Smooth muscle cell (in vitro differentiated cells): Measurements from ENCODE around the gene HOXB4. TPM values are rescaled to one million over a fixed set of nuclear protein-coding genes. Genes with fewer than 3 reads are reported as not detected.

Source experiments
- DNase-seq: peaks from one replicate; lab custom pipeline; 2025; ENCODE audit not compliant: unreplicated experiment; lab: John Stamatoyannopoulos, UW
- H2AFZ ChIP-seq: fragments of 200-600 bp; sonication (generic); 2 replicates; pipeline ENCODE4 v1.6.0; 2016; ENCODE audit warnings: antibody characterized with exemption, low read depth, mild to moderate bottlenecking
- H3F3A ChIP-seq: fragments of 200-600 bp; sonication (generic); 2 replicates; pipeline ENCODE4 v1.6.0; 2017; ENCODE audit warnings: antibody characterized with exemption, low read depth
- H3K27ac ChIP-seq: fragments of 200-600 bp; sonication (generic); 2 replicates; pipeline ENCODE4 v1.5.1; 2016; ENCODE audit warnings: low read depth, mild to moderate bottlenecking
- H3K27me3 ChIP-seq: fragments of 200-600 bp; sonication (generic); 2 replicates; pipeline ENCODE4 v1.6.1; 2016; ENCODE audit warnings: low read depth, mild to moderate bottlenecking
- H3K36me3 ChIP-seq: fragments of 200-600 bp; sonication (generic); 2 replicates; pipeline ENCODE4 v1.5.1; 2016; ENCODE audit warnings: low read depth
- H3K4me1 ChIP-seq: fragments of 200-600 bp; sonication (generic); 2 replicates; pipeline ENCODE4 v1.5.1; 2016; ENCODE audit warnings: low read depth
- H3K4me2 ChIP-seq: fragments of 200-600 bp; sonication (generic); 2 replicates; pipeline ENCODE4 v1.6.0; 2016; ENCODE audit warnings: mild to moderate bottlenecking
- H3K4me3 ChIP-seq: fragments of 200-600 bp; sonication (generic); 2 replicates; pipeline ENCODE4 v1.5.1; 2016; ENCODE audit warnings: mild to moderate bottlenecking
- H3K79me2 ChIP-seq: fragments of 200-600 bp; sonication (generic); 2 replicates; pipeline ENCODE4 v1.6.0; 2016; ENCODE audit warnings: low read depth, mild to moderate bottlenecking
- H3K9ac ChIP-seq: fragments of 200-600 bp; sonication (generic); 2 replicates; pipeline ENCODE4 v1.6.0; 2016; ENCODE audit warnings: low read depth
- H3K9me3 ChIP-seq: fragments of 200-600 bp; sonication (generic); replicated peaks from 2 replicates; pipeline ENCODE4 v1.5.1; 2016; ENCODE audit warnings: low read depth
- H4K20me1 ChIP-seq: fragments of 200-600 bp; sonication (generic); 2 replicates; pipeline ENCODE4 v1.6.0; 2016; ENCODE audit warnings: low read depth
- WGBS: methylation state at CpG from one replicate; pipeline ENCODE4 v1.1.7; 2016; ENCODE audit warnings: low lambda C conversion rate; 5-methylcytosine and 5-hydroxymethylcytosine counted together
- polyA plus RNA-seq: library from polyadenylated mRNA; unstranded; fragments of >200 nt; fragmentation: Nextera tagmentation; extraction: Ambion mirVana; gene quantifications from 2 replicates; pipeline ENCODE4 v1.2.1, GENCODE V29; 2016
- total RNA-seq: library from RNA; depleted of rRNA; stranded (reverse); fragments of >200 nt; gene quantifications from 2 replicates; pipeline ENCODE4 v1.2.3, GENCODE V29; 2014
- TF ChIP-seq, protein P1 (sequence below): fragments of 200-600 bp; sonication (generic); IDR thresholded peaks from 2 replicates; pipeline ENCODE4 v1.5.1; 2017; ENCODE audit warnings: borderline replicate concordance, mild to moderate bottlenecking, antibody characterized with exemption; ENCODE audit not compliant: insufficient read depth, poor library complexity, severe bottlenecking

HOXB4 gene
- total and polyA plus RNA-seq, 2 experiments from 2014 or later: 0.96 to 2.6 TPM

DNA sequence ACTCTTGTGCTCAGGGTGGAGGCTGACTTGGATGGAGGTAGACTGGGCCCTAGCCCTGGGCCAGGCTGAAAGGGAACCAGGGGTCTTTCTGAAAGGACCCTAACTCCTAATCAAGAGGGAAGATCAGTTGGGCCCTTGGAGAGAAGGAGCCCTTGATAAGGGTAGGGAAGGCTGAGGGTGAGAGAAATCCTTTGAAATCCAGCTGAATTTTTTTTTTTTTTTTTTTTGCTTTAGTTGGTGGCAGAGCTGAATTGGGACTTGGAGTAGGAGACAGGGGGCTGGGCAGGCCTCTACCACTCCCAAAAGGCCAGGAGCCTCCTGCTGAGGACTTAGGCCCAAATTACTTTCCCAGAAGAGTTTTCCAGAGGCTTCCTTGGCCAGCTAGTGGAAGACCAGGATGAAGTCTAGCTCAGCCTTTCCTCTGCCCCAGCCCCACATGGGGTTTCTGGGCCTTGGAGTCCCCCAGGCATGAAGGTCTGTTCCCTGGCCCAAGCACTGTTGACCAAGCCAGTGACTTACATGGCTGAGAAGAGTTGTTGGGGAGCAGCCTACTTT, 12.5 kb upstream of the HOXB4 start:
- no peaks in the 10 kb centered on the region for H3K9me3 ChIP-seq
- H3K4me3 ChIP-seq: no peak overlapping the region
- peaks cover 92% of the 10 kb centered on the region for H4K20me1 ChIP-seq
- no peaks in the 10 kb centered on the region for H3K36me3 ChIP-seq
- no peaks in the 10 kb centered on the region for H3F3A ChIP-seq
- peaks cover 9% of the 10 kb centered on the region for H3K4me1 ChIP-seq
- DNase-seq: no peak
- no peak overlapping the region for H3K27ac ChIP-seq
- H3K27me3 ChIP-seq: peaks cover 61% of the 10 kb centered on the region
- peak overlapping the region; percentile 79 for H3K4me2 ChIP-seq
- TF ChIP-seq, protein P1, sequence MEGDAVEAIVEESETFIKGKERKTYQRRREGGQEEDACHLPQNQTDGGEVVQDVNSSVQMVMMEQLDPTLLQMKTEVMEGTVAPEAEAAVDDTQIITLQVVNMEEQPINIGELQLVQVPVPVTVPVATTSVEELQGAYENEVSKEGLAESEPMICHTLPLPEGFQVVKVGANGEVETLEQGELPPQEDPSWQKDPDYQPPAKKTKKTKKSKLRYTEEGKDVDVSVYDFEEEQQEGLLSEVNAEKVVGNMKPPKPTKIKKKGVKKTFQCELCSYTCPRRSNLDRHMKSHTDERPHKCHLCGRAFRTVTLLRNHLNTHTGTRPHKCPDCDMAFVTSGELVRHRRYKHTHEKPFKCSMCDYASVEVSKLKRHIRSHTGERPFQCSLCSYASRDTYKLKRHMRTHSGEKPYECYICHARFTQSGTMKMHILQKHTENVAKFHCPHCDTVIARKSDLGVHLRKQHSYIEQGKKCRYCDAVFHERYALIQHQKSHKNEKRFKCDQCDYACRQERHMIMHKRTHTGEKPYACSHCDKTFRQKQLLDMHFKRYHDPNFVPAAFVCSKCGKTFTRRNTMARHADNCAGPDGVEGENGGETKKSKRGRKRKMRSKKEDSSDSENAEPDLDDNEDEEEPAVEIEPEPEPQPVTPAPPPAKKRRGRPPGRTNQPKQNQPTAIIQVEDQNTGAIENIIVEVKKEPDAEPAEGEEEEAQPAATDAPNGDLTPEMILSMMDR: no peak
- H2AFZ ChIP-seq: no peak overlapping the region
- peaks cover 71% of the 10 kb centered on the region for H3K79me2 ChIP-seq
- H3K9ac ChIP-seq: no peak overlapping the region

DNA sequence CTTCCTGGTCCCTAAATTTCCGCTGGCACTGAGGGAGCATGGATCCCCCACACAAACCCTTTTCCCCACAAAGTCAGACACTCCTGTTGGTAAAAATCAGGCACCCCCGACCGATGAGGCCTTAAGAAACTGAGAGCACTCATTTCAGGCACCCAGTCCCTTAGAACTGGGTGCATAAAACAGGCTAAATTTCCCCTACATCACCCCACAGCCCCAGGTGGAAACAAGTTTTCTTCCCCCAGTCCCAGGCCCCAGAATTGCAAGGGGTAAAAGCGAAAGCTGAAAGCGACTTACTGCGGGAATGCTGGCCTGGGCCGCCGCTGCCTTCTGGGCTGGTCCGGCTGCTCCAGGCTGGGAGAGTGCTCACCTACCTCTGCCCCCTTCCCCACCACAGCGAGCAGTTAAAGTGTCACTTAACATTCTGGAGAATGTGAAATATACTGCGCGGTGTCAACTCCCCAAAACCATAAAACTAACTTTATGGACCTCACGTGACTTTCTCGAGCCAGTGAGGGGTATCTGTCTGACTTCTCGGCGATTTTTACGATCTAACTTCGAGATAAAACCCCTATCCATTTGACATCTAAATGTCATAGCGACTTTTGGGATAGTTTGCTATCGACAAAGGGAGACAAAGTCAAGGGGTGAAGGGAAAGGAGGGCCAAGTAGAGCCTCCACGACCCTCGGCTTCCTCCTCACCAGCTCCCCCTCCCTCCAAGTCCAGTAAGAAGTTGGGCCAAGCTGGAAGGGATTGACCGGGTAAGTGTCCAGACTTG, 11.9 kb upstream of the HOXB4 start, which contains the start of gene HOXB3:
TSS of gene HOXB3 (minus strand) at position 411 of the 776 bp plus-strand sequence. CDS start 37,767 bp downstream, outside the sequence.
- TF ChIP-seq, protein P1: no peak
- Histone ChIP-seq H3K27me3 (peaks cover 61% of the 10 kb centered on the region), H3K9me3 (no peaks in the 10 kb centered on the region), H3K4me3 (peak within 1 kb of the TSS; percentile 28), H4K20me1 (peaks cover 91% of the 10 kb centered on the region), H3K79me2 (peaks cover 66% of the 10 kb centered on the region), H3K4me2 (peak within 1 kb of the TSS; percentile 79), H3K4me1 (peaks cover 9% of the 10 kb centered on the region), H3F3A (no peaks in the 10 kb centered on the region), H3K9ac (no peak within 1 kb of the TSS), H2AFZ (no peak within 1 kb of the TSS), H3K27ac (no peak within 1 kb of the TSS), H3K36me3 (no peaks in the 10 kb centered on the region)
- WGBS: 20% methylated on average over 23 of the region's 23 CpGs
- no peak for DNase-seq

DNA sequence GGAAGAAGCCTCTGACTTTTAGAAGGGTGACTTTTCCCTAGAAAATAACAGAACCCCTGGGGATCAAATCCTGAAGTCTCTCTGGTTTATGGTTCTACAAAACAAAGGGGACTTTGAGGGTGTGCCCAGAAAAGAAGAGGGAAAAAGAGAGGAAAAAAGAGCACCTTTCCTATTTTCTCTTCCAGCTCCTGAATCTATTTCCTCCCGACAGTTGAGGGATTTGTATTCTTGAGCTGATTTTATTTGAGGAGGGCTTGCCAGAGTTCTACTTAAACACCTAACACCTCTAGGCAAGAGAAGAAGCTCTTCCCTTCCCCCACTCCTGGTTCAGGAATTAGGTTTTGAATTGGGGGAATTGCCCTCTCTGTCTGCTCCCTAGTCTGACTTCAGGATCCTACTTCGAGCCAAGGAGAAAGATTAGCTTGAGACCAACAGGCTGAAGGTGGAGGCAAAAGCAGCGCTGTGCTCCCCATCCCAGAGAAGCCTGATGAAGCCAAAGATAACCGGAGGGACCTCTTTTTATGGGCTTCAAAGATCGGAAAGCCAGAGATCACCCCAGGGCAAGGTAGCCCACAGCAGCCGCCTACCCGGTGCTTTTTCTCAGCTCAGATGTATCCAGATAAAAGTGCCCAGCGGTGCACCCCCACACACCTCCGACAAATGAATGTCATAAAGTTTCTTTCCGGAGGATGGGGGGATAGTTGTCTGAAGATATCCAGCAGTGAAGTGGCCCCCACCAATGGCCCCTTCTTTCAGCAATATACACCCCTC, 11.1 kb upstream of the HOXB4 start:
- no peaks in the 10 kb centered on the region for H3F3A ChIP-seq
- 22% methylated on average over 10 of the region's 10 CpGs for WGBS
- TF ChIP-seq, protein P1: no peak
- H4K20me1 ChIP-seq: peaks cover 94% of the 10 kb centered on the region
- H3K27me3 ChIP-seq: peaks cover 65% of the 10 kb centered on the region
- peak overlapping the region; percentile 28 for H3K4me3 ChIP-seq
- H3K9ac ChIP-seq: no peak overlapping the region
- peak overlapping the region; percentile 79 for H3K4me2 ChIP-seq
- peaks cover 9% of the 10 kb centered on the region for H3K4me1 ChIP-seq
- no peak for DNase-seq
- peaks cover 65% of the 10 kb centered on the region for H3K79me2 ChIP-seq
- no peak overlapping the region for H3K27ac ChIP-seq
- no peaks in the 10 kb centered on the region for H3K9me3 ChIP-seq
- no peaks in the 10 kb centered on the region for H3K36me3 ChIP-seq
- no peak overlapping the region for H2AFZ ChIP-seq
